Measurements from ENCODE around the gene THG1L.
"Not testable (repeated sequence)": the region's sequence is repeated elsewhere in the genome, so short reads cannot be mapped to it uniquely, and the experiment has no call there.

The THG1L gene

GRCh38 chr5:157731272-157732129 lies at the start of gene THG1L:
Gene THG1L (plus strand): TSS chr5:157731420. CDS start chr5:157731441, 21 bp downstream.
- Mint-ChIP-seq H3K27me3 (no peaks in the 10 kb centered on the region), H3K9me3 (no peaks in the 10 kb centered on the region), H3K4me1 (ENCODE audit: low read depth) (peaks cover 38% of the 10 kb centered on the region), H3K27ac (peak within 1 kb of the TSS; percentile 99), H3K4me3 (peak within 1 kb of the TSS; percentile 98), H3K36me3 (ENCODE audit: low read depth) (peaks cover 28% of the 10 kb centered on the region)

- no peaks in the 10 kb centered on the region for H3K4me1 Mint-ChIP-seq (ENCODE audit: low read depth)
- H3K27me3 Mint-ChIP-seq, result no peaks in the 10 kb centered on the region
- no peak overlapping the region for H3K27ac Mint-ChIP-seq
- no peaks in the 10 kb centered on the region for H3K36me3 Mint-ChIP-seq (ENCODE audit: low read depth)
- H3K4me3 Mint-ChIP-seq, result no peak overlapping the region
- H3K9me3 Mint-ChIP-seq, result no peaks in the 10 kb centered on the region
These were observed 49.0 kb upstream of the THG1L start for GRCh38 chr5:157682257-157682656.

GRCh38 chr5:157686276-157687197 lies 44.7 kb upstream of the THG1L start:
- not testable (repeated sequence) for H3K36me3 Mint-ChIP-seq (ENCODE audit: low read depth); H3K4me3 Mint-ChIP-seq; H3K27ac Mint-ChIP-seq; H3K9me3 Mint-ChIP-seq; H3K4me1 Mint-ChIP-seq (ENCODE audit: low read depth); H3K27me3 Mint-ChIP-seq

- Mint-ChIP-seq H3K4me1 (ENCODE audit: low read depth) (no peaks in the 10 kb centered on the region), H3K36me3 (ENCODE audit: low read depth) (no peaks in the 10 kb centered on the region), H3K27ac (no peak overlapping the region), H3K9me3 (no peaks in the 10 kb centered on the region), H3K4me3 (no peak overlapping the region), H3K27me3 (peaks cover 8% of the 10 kb centered on the region)
These were observed 44.0 kb upstream of the THG1L start for GRCh38 chr5:157687198-157687554.

GRCh38 chr5:157689942-157690689 lies 41.1 kb upstream of the THG1L start:
- Mint-ChIP-seq H3K27ac (no peak overlapping the region), H3K4me1 (ENCODE audit: low read depth) (no peaks in the 10 kb centered on the region), H3K27me3 (peaks cover 14% of the 10 kb centered on the region), H3K4me3 (no peak overlapping the region), H3K36me3 (ENCODE audit: low read depth) (no peaks in the 10 kb centered on the region), H3K9me3 (no peaks in the 10 kb centered on the region)

- Mint-ChIP-seq H3K36me3 (ENCODE audit: low read depth) (no peaks in the 10 kb centered on the region), H3K9me3 (no peaks in the 10 kb centered on the region), H3K4me3 (no peak overlapping the region), H3K27me3 (peaks cover 14% of the 10 kb centered on the region), H3K27ac (peak overlapping the region; percentile 8), H3K4me1 (ENCODE audit: low read depth) (no peaks in the 10 kb centered on the region)
These were observed 40.4 kb upstream of the THG1L start for GRCh38 chr5:157690690-157691433.

GRCh38 chr5:157693816-157694215 lies 37.4 kb upstream of the THG1L start:
- H3K27ac Mint-ChIP-seq; H3K4me3 Mint-ChIP-seq; H3K9me3 Mint-ChIP-seq; H3K4me1 Mint-ChIP-seq (ENCODE audit: low read depth); H3K36me3 Mint-ChIP-seq (ENCODE audit: low read depth): not testable (repeated sequence)
- peaks cover 18% of the 10 kb centered on the region for H3K27me3 Mint-ChIP-seq

GRCh38 chr5:157696154-157696553 lies 35.1 kb upstream of the THG1L start:
- H3K9me3 Mint-ChIP-seq; H3K36me3 Mint-ChIP-seq (ENCODE audit: low read depth); H3K4me1 Mint-ChIP-seq (ENCODE audit: low read depth); H3K27ac Mint-ChIP-seq; H3K4me3 Mint-ChIP-seq: not testable (repeated sequence)
- H3K27me3 Mint-ChIP-seq, result peaks cover 21% of the 10 kb centered on the region

- not testable (repeated sequence) for H3K4me1 Mint-ChIP-seq (ENCODE audit: low read depth); H3K9me3 Mint-ChIP-seq; H3K36me3 Mint-ChIP-seq (ENCODE audit: low read depth); H3K27ac Mint-ChIP-seq; H3K27me3 Mint-ChIP-seq; H3K4me3 Mint-ChIP-seq
These were observed 32.5 kb upstream of the THG1L start for GRCh38 chr5:157698674-157699073.

- no peaks in the 10 kb centered on the region for H3K36me3 Mint-ChIP-seq (ENCODE audit: low read depth)
- no peaks in the 10 kb centered on the region for H3K9me3 Mint-ChIP-seq
These were observed 27.5 kb upstream of the THG1L start for GRCh38 chr5:157703736-157704135.

GRCh38 chr5:157708866-157709265 lies 22.4 kb upstream of the THG1L start:
- no peaks in the 10 kb centered on the region for H3K9me3 Mint-ChIP-seq
- peaks cover 20% of the 10 kb centered on the region for H3K27me3 Mint-ChIP-seq
- H3K27ac Mint-ChIP-seq, result no peak overlapping the region
- H3K4me1 Mint-ChIP-seq (ENCODE audit: low read depth), result peaks cover 14% of the 10 kb centered on the region
- no peaks in the 10 kb centered on the region for H3K36me3 Mint-ChIP-seq (ENCODE audit: low read depth)
- H3K4me3 Mint-ChIP-seq, result no peak overlapping the region

More at GRCh38 chr5:157703736-157704135, 27.5 kb upstream of the THG1L start:
- H3K27ac Mint-ChIP-seq, result no peak overlapping the region
- no peak overlapping the region for H3K4me3 Mint-ChIP-seq
- H3K4me1 Mint-ChIP-seq (ENCODE audit: low read depth), result no peaks in the 10 kb centered on the region
- peaks cover 17% of the 10 kb centered on the region for H3K27me3 Mint-ChIP-seq

GRCh38 chr5:157709346-157709745 lies 21.9 kb upstream of the THG1L start:
- no peaks in the 10 kb centered on the region for H3K9me3 Mint-ChIP-seq
- H3K4me1 Mint-ChIP-seq (ENCODE audit: low read depth), result peaks cover 14% of the 10 kb centered on the region
- no peak overlapping the region for H3K27ac Mint-ChIP-seq
- no peak overlapping the region for H3K4me3 Mint-ChIP-seq
- no peaks in the 10 kb centered on the region for H3K36me3 Mint-ChIP-seq (ENCODE audit: low read depth)
- H3K27me3 Mint-ChIP-seq, result peaks cover 20% of the 10 kb centered on the region

- Mint-ChIP-seq H3K27me3 (peaks cover 11% of the 10 kb centered on the region), H3K4me3 (no peak overlapping the region), H3K9me3 (no peaks in the 10 kb centered on the region), H3K27ac (no peak overlapping the region), H3K36me3 (ENCODE audit: low read depth) (no peaks in the 10 kb centered on the region), H3K4me1 (ENCODE audit: low read depth) (peaks cover 14% of the 10 kb centered on the region)
These were observed 20.8 kb upstream of the THG1L start for GRCh38 chr5:157710431-157710830.

GRCh38 chr5:157710882-157711281 lies 20.3 kb upstream of the THG1L start:
- H3K36me3 Mint-ChIP-seq (ENCODE audit: low read depth), result no peaks in the 10 kb centered on the region
- H3K4me3 Mint-ChIP-seq, result no peak overlapping the region
- no peaks in the 10 kb centered on the region for H3K9me3 Mint-ChIP-seq
- H3K27ac Mint-ChIP-seq, result no peak overlapping the region
- peaks cover 11% of the 10 kb centered on the region for H3K27me3 Mint-ChIP-seq
- peaks cover 14% of the 10 kb centered on the region for H3K4me1 Mint-ChIP-seq (ENCODE audit: low read depth)
